Keratinocyte (primary cell): ENCODE data around the gene CLPX. TPM values are rescaled to one million over a fixed set of nuclear protein-coding genes. Genes with fewer than 3 reads are reported as not detected.

Experiments
- DNase-seq: peaks from one replicate; pipeline ENCODE4 v3.0.0-alpha.2; 2011; ENCODE audit warnings: low read depth, missing footprints, low spot score
- FAIRE-seq: peaks from 2 replicates; lab custom pipeline; 2011; peaks lifted over from hg19 to GRCh38; lab: Jason Lieb, UNC
- H2AFZ ChIP-seq: 2 replicates; pipeline ENCODE4 v1.6.0; 2012; ENCODE audit warnings: low read length, control low read depth, inconsistent platforms; ENCODE audit not compliant: control insufficient read depth
- H3K27ac ChIP-seq: 2 replicates; pipeline ENCODE4 v1.5.1; 2011; ENCODE audit warnings: low read length; ENCODE audit not compliant: control insufficient read depth, insufficient read depth
- H3K27me3 ChIP-seq: 3 replicates; pipeline ENCODE4 v1.6.0; 2011; ENCODE audit warnings: low read length; ENCODE audit not compliant: control insufficient read depth, insufficient read depth; ENCODE audit errors: extremely low read depth
- H3K36me3 ChIP-seq, 2 experiments: 2 replicates in 1 of 2; 3 replicates in 1 of 2; pipeline ENCODE4 v1.5.1; 2011; ENCODE audit warnings: low read length in 2 of 2, mild to moderate bottlenecking in 1 of 2; ENCODE audit not compliant: control insufficient read depth in 2 of 2, insufficient read depth in 2 of 2; ENCODE audit errors: extremely low read depth in 1 of 2
- H3K4me1 ChIP-seq: 3 replicates; pipeline ENCODE4 v1.5.1; 2011; ENCODE audit warnings: low read length; ENCODE audit not compliant: control insufficient read depth, insufficient read depth; ENCODE audit errors: extremely low read depth
- H3K4me2 ChIP-seq: 3 replicates; pipeline ENCODE4 v1.6.0; 2011; ENCODE audit warnings: low read depth, low read length; ENCODE audit not compliant: control insufficient read depth, insufficient read depth; ENCODE audit errors: extremely low read depth
- H3K4me3 ChIP-seq, 3 experiments: fragments of 200-600 bp in 1 of 3; sonication (generic) in 1 of 3; 2 replicates in 2 of 3; 3 replicates in 1 of 3; pipeline ENCODE4 v1.5.1; 2011 to 2016; ENCODE audit warnings: low read length in 3 of 3, mild to moderate bottlenecking in 3 of 3, control low read depth in 2 of 3, inconsistent platforms in 1 of 3, low read depth in 1 of 3, mixed read lengths in 1 of 3, mixed run types in 1 of 3, moderate library complexity in 1 of 3; ENCODE audit not compliant: control insufficient read depth in 2 of 3, insufficient read depth in 2 of 3; ENCODE audit errors: extremely low read depth in 1 of 3
- H3K79me2 ChIP-seq: 2 replicates; pipeline ENCODE4 v1.6.0; 2012; ENCODE audit warnings: low read length; ENCODE audit not compliant: control insufficient read depth, insufficient read depth
- H3K9ac ChIP-seq: 3 replicates; pipeline ENCODE4 v1.6.0; 2011; ENCODE audit warnings: low read length; ENCODE audit not compliant: control insufficient read depth, insufficient read depth; ENCODE audit errors: extremely low read depth
- H3K9me1 ChIP-seq: 3 replicates; pipeline ENCODE4 v1.6.0; 2011; ENCODE audit warnings: low read length; ENCODE audit not compliant: control insufficient read depth, insufficient read depth; ENCODE audit errors: extremely low read depth
- H3K9me3 ChIP-seq: 2 replicates; pipeline ENCODE4 v1.5.1; 2012; ENCODE audit warnings: low read depth, low read length; ENCODE audit not compliant: control insufficient read depth
- H4K20me1 ChIP-seq: 3 replicates; pipeline ENCODE4 v1.6.0; 2011; ENCODE audit warnings: low read length; ENCODE audit not compliant: control insufficient read depth, insufficient read depth; ENCODE audit errors: extremely low read depth
- EZH2 ChIP-seq: IDR thresholded peaks from one replicate; pipeline ENCODE4 v1.6.1; 2012; ENCODE audit warnings: inconsistent platforms, mild to moderate bottlenecking, low read length, moderate library complexity
- dilution Hi-C: fragments of 300-500 bp; cut with MboI; formaldehyde crosslinking; loops from one replicate; pipeline ENCODE4 v1.7.0; 2020; ENCODE audit warnings: low sequenced_read_pairs; ENCODE audit not compliant: extremely low pct_ligation_motif_present
- polyA plus RNA-seq, 5 experiments: library from polyadenylated mRNA; depleted of rRNA in 3 of 5; stranded (reverse) in 3 of 5; stranded (forward) in 1 of 5; unstranded in 1 of 5; fragments of >200 nt; gene quantifications; 1 replicate in 1 of 5; 2 replicates in 3 of 5; 3 replicates in 1 of 5; pipeline versions ENCODE4 v1.2.1 to v1.2.3, GENCODE V29; 2011 to 2012; ENCODE audit warnings: missing spikeins in 2 of 5, low read depth in 1 of 5, low replicate concordance in 1 of 5
- TF ChIP-seq, protein P1 (sequence below), 3 experiments: IDR thresholded peaks in 1 of 3; conservative IDR thresholded peaks in 1 of 3; optimal IDR thresholded peaks in 1 of 3; 2 replicates in 2 of 3; 3 replicates in 1 of 3; pipeline versions ENCODE3 to v1.5.1; 2011; ENCODE audit warnings: low read length in 3 of 3, mild to moderate bottlenecking in 3 of 3, moderate library complexity in 2 of 3, control low read depth in 1 of 3, inconsistent platforms in 1 of 3; ENCODE audit not compliant: insufficient read depth in 2 of 3; ENCODE audit errors: extremely low read depth in 1 of 3

CLPX gene
- polyA plus RNA-seq, 1 donor (not counting 4 experiments of a cell fraction or from before 2014, with no cell fraction given) = 51.5 TPM

DNA sequence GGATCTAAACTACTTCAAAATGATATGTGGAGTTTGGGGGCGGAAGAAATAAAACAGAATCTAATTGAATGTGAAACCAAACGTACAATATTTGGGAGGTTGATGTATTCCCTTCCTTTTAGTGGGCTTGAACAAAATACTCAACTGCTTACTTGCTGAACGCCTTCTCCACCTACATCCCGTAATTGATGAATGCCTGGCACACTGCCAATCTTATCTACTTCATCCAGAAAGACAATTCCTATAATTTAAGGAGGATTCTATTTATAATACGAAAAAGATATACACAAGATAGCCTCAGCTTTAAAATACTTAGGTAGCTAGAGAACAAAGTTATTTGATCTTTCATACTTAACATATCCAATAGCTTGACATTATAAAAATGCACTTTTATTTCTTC, 28.4 kb downstream of the CLPX start:
- Histone ChIP-seq H4K20me1 (no peaks in the 10 kb centered on the region), H3K9ac (no peak overlapping the region), H3K4me1 (no peaks in the 10 kb centered on the region), H3K4me3 (no peak overlapping the region), H3K79me2 (no peaks in the 10 kb centered on the region), H3K9me3 (no peaks in the 10 kb centered on the region), H3K4me2 (no peak overlapping the region), H3K27me3 (no peaks in the 10 kb centered on the region), H2AFZ (no peak overlapping the region), H3K36me3 (peaks cover 10 to 18% of the 10 kb centered on the region in 2 experiments), H3K27ac (no peak overlapping the region), H3K9me1 (no peaks in the 10 kb centered on the region)
- DNase-seq (no peak), FAIRE-seq (no peak)
- no peak for TF ChIP-seq EZH2
- TF ChIP-seq, protein P1, sequence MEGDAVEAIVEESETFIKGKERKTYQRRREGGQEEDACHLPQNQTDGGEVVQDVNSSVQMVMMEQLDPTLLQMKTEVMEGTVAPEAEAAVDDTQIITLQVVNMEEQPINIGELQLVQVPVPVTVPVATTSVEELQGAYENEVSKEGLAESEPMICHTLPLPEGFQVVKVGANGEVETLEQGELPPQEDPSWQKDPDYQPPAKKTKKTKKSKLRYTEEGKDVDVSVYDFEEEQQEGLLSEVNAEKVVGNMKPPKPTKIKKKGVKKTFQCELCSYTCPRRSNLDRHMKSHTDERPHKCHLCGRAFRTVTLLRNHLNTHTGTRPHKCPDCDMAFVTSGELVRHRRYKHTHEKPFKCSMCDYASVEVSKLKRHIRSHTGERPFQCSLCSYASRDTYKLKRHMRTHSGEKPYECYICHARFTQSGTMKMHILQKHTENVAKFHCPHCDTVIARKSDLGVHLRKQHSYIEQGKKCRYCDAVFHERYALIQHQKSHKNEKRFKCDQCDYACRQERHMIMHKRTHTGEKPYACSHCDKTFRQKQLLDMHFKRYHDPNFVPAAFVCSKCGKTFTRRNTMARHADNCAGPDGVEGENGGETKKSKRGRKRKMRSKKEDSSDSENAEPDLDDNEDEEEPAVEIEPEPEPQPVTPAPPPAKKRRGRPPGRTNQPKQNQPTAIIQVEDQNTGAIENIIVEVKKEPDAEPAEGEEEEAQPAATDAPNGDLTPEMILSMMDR (optimal IDR thresholded peaks at IDR 0.05 in 1 of 3, IDR thresholded peaks at IDR 0.05 in 1 of 3, conservative IDR thresholded peaks at IDR 0.05 in 1 of 3; ENCODE audit: extremely low read depth in 1 of 3, insufficient read depth in 2 of 3, low read length in 3 of 3) = no peak
- dilution Hi-C loops = no loop called here

DNA sequence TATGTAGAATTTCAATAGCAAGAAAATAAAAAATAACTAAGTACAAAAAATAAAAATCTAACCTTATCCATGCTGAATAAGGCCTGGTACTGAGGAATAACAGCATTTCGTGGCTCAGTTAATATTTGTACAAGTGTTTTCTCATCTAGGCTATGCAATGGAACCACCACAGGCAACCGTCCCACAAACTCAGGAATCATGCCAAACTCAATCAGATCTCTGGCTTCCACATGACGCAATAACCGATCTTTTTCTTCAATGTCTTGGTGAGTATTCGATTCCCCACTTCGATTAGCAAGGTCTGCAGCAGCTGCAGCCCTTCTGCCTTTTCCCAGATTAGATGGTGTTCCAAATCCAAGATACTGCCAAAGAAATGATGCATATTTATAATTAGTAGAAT, 30.4 kb downstream of the CLPX start:
- H3K4me1 ChIP-seq = no peaks in the 10 kb centered on the region
- dilution Hi-C loops = no loop called here
- TF ChIP-seq, protein P1 (optimal IDR thresholded peaks at IDR 0.05 in 1 of 3, IDR thresholded peaks at IDR 0.05 in 1 of 3, conservative IDR thresholded peaks at IDR 0.05 in 1 of 3; ENCODE audit: extremely low read depth in 1 of 3, insufficient read depth in 2 of 3, low read length in 3 of 3) = no peak
- no peak for TF ChIP-seq EZH2
- no peak overlapping the region for H2AFZ ChIP-seq
- no peak overlapping the region for H3K4me2 ChIP-seq
- FAIRE-seq (no peak), DNase-seq (no peak)
- H3K27ac ChIP-seq = no peak overlapping the region
- H4K20me1 ChIP-seq = no peaks in the 10 kb centered on the region
- H3K27me3 ChIP-seq = no peaks in the 10 kb centered on the region
- H3K4me3 ChIP-seq = no peak overlapping the region
- H3K36me3 ChIP-seq = peaks cover 12 to 18% of the 10 kb centered on the region in 2 experiments
- H3K79me2 ChIP-seq = no peaks in the 10 kb centered on the region
- H3K9ac ChIP-seq = no peak overlapping the region
- no peaks in the 10 kb centered on the region for H3K9me3 ChIP-seq
- no peaks in the 10 kb centered on the region for H3K9me1 ChIP-seq
